IMR-90 (cell line): ENCODE measurements around the gene ADTRP. TPM values are rescaled to one million over a fixed set of nuclear protein-coding genes. Genes with fewer than 3 reads are reported as not detected.
A peak's percentile ranks its signal among the peaks of the same experiment; 100 is the strongest.

ENCODE experiments used
- ATAC-seq: fragments of 200-7000 bp; cut with Tn5 transposase; 2 replicates; pipeline ENCODE4 v1.9.1; 2020; ENCODE audit warnings: low read depth, mild to moderate bottlenecking, moderate library complexity
- BruUV-seq: library from RNA; stranded (reverse); fragments of 400-500 nt; replicated peaks from 2 replicates; lab custom pipeline; 2021; lab: Mats Ljungman, UMichigan
- CTCF ChIA-PET: fragments of 300-600 bp; formaldehyde crosslinking; extraction: SDS; loops from one replicate; lab custom pipeline; 2021; ENCODE audit warnings: antibody characterized with exemption; lab: Yijun Ruan, JAX
- POLR2A ChIA-PET: fragments of 300-600 bp; sonication (Branson Sonifier 250); formaldehyde crosslinking; loops from one replicate; lab custom pipeline; 2022; ENCODE audit warnings: antibody characterized with exemption; ENCODE audit not compliant: unreplicated experiment; lab: Charles Lee
- DNase-seq: peaks from one replicate; pipeline ENCODE4 v3.0.0; 2013
- H2AFZ ChIP-seq: replicated peaks from 2 replicates; pipeline ENCODE3; 2013; ENCODE audit warnings: low read length, mild to moderate bottlenecking; ENCODE audit not compliant: poor library complexity
- H2AK5ac ChIP-seq: 2 replicates; pipeline ENCODE4 v1.6.1; 2013; ENCODE audit warnings: low read depth, low read length, inconsistent platforms
- H2AK9ac ChIP-seq: replicated peaks from 2 replicates; pipeline ENCODE3; 2013; ENCODE audit warnings: mild to moderate bottlenecking, low read depth, low read length, moderate library complexity; ENCODE audit not compliant: poor library complexity
- H2BK120ac ChIP-seq: 2 replicates; pipeline ENCODE4 v1.6.1; 2013; ENCODE audit warnings: low read depth, low read length, inconsistent platforms
- H2BK15ac ChIP-seq: 3 replicates; pipeline ENCODE4 v1.6.1; 2013; ENCODE audit warnings: low read depth, low read length, inconsistent platforms
- H2BK20ac ChIP-seq: 2 replicates; pipeline ENCODE4 v1.6.1; 2013; ENCODE audit warnings: low read depth, mild to moderate bottlenecking, inconsistent platforms, low read length, moderate library complexity
- H2BK5ac ChIP-seq: 2 replicates; pipeline ENCODE4 v1.6.1; 2013; ENCODE audit warnings: mild to moderate bottlenecking, low read depth, low read length, inconsistent platforms; ENCODE audit not compliant: poor library complexity, severe bottlenecking
- H3K14ac ChIP-seq: replicated peaks from 2 replicates; pipeline ENCODE4 v1.6.1; 2013; ENCODE audit warnings: low read depth, low read length, inconsistent platforms
- H3K18ac ChIP-seq: 2 replicates; pipeline ENCODE4 v1.6.1; 2013; ENCODE audit warnings: low read depth, low read length, control low read depth
- H3K23ac ChIP-seq: 2 replicates; pipeline ENCODE4 v1.6.1; 2013; ENCODE audit warnings: low read depth, low read length, inconsistent platforms
- H3K27ac ChIP-seq: 2 replicates; pipeline ENCODE4 v1.5.1; 2013; ENCODE audit warnings: mild to moderate bottlenecking, control low read depth, low read length; ENCODE audit not compliant: insufficient read depth
- H3K27me3 ChIP-seq: 2 replicates; pipeline ENCODE4 v1.6.1; 2013; ENCODE audit warnings: low read length; ENCODE audit not compliant: control insufficient read depth, insufficient read depth
- H3K36me3 ChIP-seq: 2 replicates; pipeline ENCODE4 v1.6.1; 2013; ENCODE audit warnings: low read length, mixed read lengths; ENCODE audit not compliant: control insufficient read depth, insufficient read depth
- H3K4ac ChIP-seq: 2 replicates; pipeline ENCODE4 v1.6.1; 2013; ENCODE audit warnings: low read depth, low read length, inconsistent platforms
- H3K4me1 ChIP-seq: 2 replicates; pipeline ENCODE4 v1.6.1; 2013; ENCODE audit warnings: low read length, mixed read lengths; ENCODE audit not compliant: control insufficient read depth, insufficient read depth
- H3K4me2 ChIP-seq: 2 replicates; pipeline ENCODE4 v1.6.1; 2013; ENCODE audit warnings: low read depth, mild to moderate bottlenecking, control low read depth, low read length, moderate library complexity
- H3K4me3 ChIP-seq: 2 replicates; pipeline ENCODE4 v1.5.1; 2013; ENCODE audit warnings: low read depth, mild to moderate bottlenecking, control low read depth, low read length, moderate library complexity; ENCODE audit not compliant: insufficient read depth
- H3K56ac ChIP-seq: 2 replicates; pipeline ENCODE4 v1.6.1; 2013; ENCODE audit warnings: low read length, inconsistent platforms; ENCODE audit not compliant: insufficient read depth; ENCODE audit errors: extremely low read depth
- H3K79me1 ChIP-seq, 2 experiments: 2 replicates each; pipeline ENCODE4 v1.6.1; 2013; ENCODE audit warnings: low read length in 2 of 2, inconsistent platforms in 1 of 2, low read depth in 1 of 2
- H3K9ac ChIP-seq: 2 replicates; pipeline ENCODE4 v1.6.1; 2013; ENCODE audit warnings: low read depth, low read length, control low read depth
- H3K9me1 ChIP-seq: 2 replicates; pipeline ENCODE4 v1.6.1; 2013; ENCODE audit warnings: low read length, inconsistent platforms; ENCODE audit not compliant: insufficient read depth
- H3K9me3 ChIP-seq: 2 replicates; pipeline ENCODE4 v1.6.1; 2013; ENCODE audit warnings: low read length; ENCODE audit not compliant: control insufficient read depth, insufficient read depth
- H4K20me1 ChIP-seq: 2 replicates; pipeline ENCODE4 v1.6.1; 2013; ENCODE audit warnings: low read length, inconsistent platforms; ENCODE audit not compliant: insufficient read depth
- H4K5ac ChIP-seq: 2 replicates; pipeline ENCODE4 v1.6.1; 2013; ENCODE audit warnings: mild to moderate bottlenecking, low read depth, low read length, control low read depth
- H4K8ac ChIP-seq, 2 experiments: 2 replicates each; pipeline ENCODE4 v1.6.1; 2013; ENCODE audit warnings: low read depth in 2 of 2, low read length in 2 of 2, control low read depth in 1 of 2, inconsistent platforms in 1 of 2
- H4K91ac ChIP-seq: 2 replicates; pipeline ENCODE4 v1.6.1; 2013; ENCODE audit warnings: low read depth, low read length, inconsistent platforms; ENCODE audit not compliant: insufficient read depth
- BHLHE40 ChIP-seq: fragments of 150-350 bp; IDR thresholded peaks from 2 replicates; pipeline ENCODE4 v1.6.1; 2016; ENCODE audit warnings: mild to moderate bottlenecking, low read depth, low read length
- CEBPB ChIP-seq: IDR thresholded peaks from 2 replicates; pipeline ENCODE4 v1.6.1; 2012; ENCODE audit warnings: low read depth, low read length, improper control_type of control experiment
- ELK1 ChIP-seq: fragments of 150-350 bp; IDR thresholded peaks from 2 replicates; pipeline ENCODE4 v1.6.1; 2016; ENCODE audit warnings: low read depth, mild to moderate bottlenecking, low read length, moderate library complexity, borderline replicate concordance
- FOS ChIP-seq: fragments of 150-350 bp; IDR thresholded peaks from 2 replicates; pipeline ENCODE4 v1.6.1; 2016; ENCODE audit warnings: low read depth, low read length
- MXI1 ChIP-seq: IDR thresholded peaks from 2 replicates; pipeline ENCODE4 v1.6.1; 2012; ENCODE audit warnings: low read depth, mild to moderate bottlenecking, low read length, moderate library complexity, borderline replicate concordance
- WGBS, 2 experiments: methylation state at CpG; one replicate each; pipeline versions ENCODE4 v1.1.5 to v1.1.7; 2013; ENCODE audit warnings: missing lambda C conversion rate in 2 of 2; ENCODE audit not compliant: insufficient read length in 1 of 2; ENCODE audit errors: extremely low coverage in 2 of 2; 5-methylcytosine and 5-hydroxymethylcytosine counted together
- dilution Hi-C: fragments of 300-500 bp; cut with HindIII; formaldehyde crosslinking; loops from one replicate; pipeline ENCODE4 v1.14.3; 2018; ENCODE audit warnings: low sequenced_read_pairs; ENCODE audit not compliant: unreplicated experiment
- in situ Hi-C: fragments of 300-500 bp; cut with MboI; formaldehyde crosslinking; loops from 3 replicates; pipeline ENCODE4 v1.14.3; 2019; ENCODE audit warnings: low sequenced_read_pairs, inconsistent platforms, mixed read lengths
- intact Hi-C: fragments of 100-400 bp; cut with micrococcal nuclease; formaldehyde crosslinking; loops from 2 replicates; pipeline ENCODE4 v1.10.0; 2022
- polyA plus RNA-seq, 3 experiments: library from polyadenylated mRNA; depleted of rRNA; stranded (reverse); fragments of >200 nt; gene quantifications; 2 replicates each; pipeline ENCODE4 v1.2.3, GENCODE V29; 2012; ENCODE audit warnings: low replicate concordance in 1 of 3
- total RNA-seq: library from RNA; depleted of rRNA; stranded (reverse); fragments of >200 nt; gene quantifications from 2 replicates; pipeline ENCODE4 v1.2.3, GENCODE V29; 2012

ADTRP gene
- total and polyA plus RNA-seq, 2 of the 4 experiments (the other 2 are of a cell fraction), result 0.50 to 0.72 TPM

GRCh38 chr6:11804135-11804534 lies 25.5 kb upstream of the ADTRP start:
- Histone ChIP-seq H2AK5ac (no peak overlapping the region), H3K56ac (0 out of 2 replicates have a peak overlapping the region, but pooled peaks have one; percentile 23), H3K27me3 (no peaks in the 10 kb centered on the region), H4K5ac (no peak overlapping the region), H3K36me3 (no peaks in the 10 kb centered on the region), H2AK9ac (no peak overlapping the region), H3K9me3 (no peaks in the 10 kb centered on the region), H3K14ac (peak overlapping the region; percentile 78; the same call in 1 of the 2 replicates), H3K27ac (no peak overlapping the region), H3K9me1 (peaks cover 7% of the 10 kb centered on the region; the same call in 1 of the 2 replicates), H3K4ac (no peak overlapping the region), H3K4me1 (no peaks in the 10 kb centered on the region), H3K79me1 (no peaks in the 10 kb centered on the region), H3K4me2 (no peak overlapping the region), H3K4me3 (no peak overlapping the region), H4K91ac (no peak overlapping the region), H2BK120ac (peak overlapping the region; percentile 66; the same call in 1 of the 2 replicates), H4K20me1 (no peaks in the 10 kb centered on the region), H4K8ac (peak overlapping the region in 1 of 2 experiments; percentile 42; a peak in 2 of 4 replicates), H3K23ac (no peak overlapping the region), H2AFZ (no peak overlapping the region), H2BK20ac (peak overlapping the region; percentile 66; the same call in 1 of the 2 replicates), H2BK15ac (0 out of 3 replicates have a peak overlapping the region, but pooled peaks have one; percentile 34), H3K9ac (no peak overlapping the region), H2BK5ac (no peak overlapping the region), H3K18ac (no peak overlapping the region)
- dilution Hi-C loops, result no loop called here
- intact Hi-C loops, result no loop called here
- in situ Hi-C loops, result no loop called here
- DNase-seq (peak; percentile 27), ATAC-seq (0 out of 2 replicates have a peak, but pooled peaks have one; percentile 14)
- no CpG with 5 or more reads among the region's 6 CpGs for WGBS, 2 experiments
- no TSS peak for BruUV-seq
- no peak for TF ChIP-seq MXI1
- no peak for TF ChIP-seq BHLHE40
- no peak for TF ChIP-seq ELK1
- TF ChIP-seq CEBPB, result peak; percentile 41
- no peak for TF ChIP-seq FOS
- ChIA-PET CTCF (interaction anchor here (0.7 kb wide), 1 partner anchor 10 kb away, joined by 3 read pairs; no protein-coding TSS in a partner anchor), POLR2A (no interaction called here)
